GM12864 (cell line): ENCODE measurements around the gene ST7L.

ENCODE experiments used
- DNase-seq: peaks from one replicate; pipeline ENCODE4 v3.0.0-alpha.2; 2011; ENCODE audit warnings: low read depth
- H3K4me3 ChIP-seq: 2 replicates; pipeline ENCODE4 v1.5.1; 2011; ENCODE audit warnings: mild to moderate bottlenecking, low read depth, low read length, control low read depth
- CTCF ChIP-seq: IDR thresholded peaks from 2 replicates; pipeline ENCODE4 v1.5.1; 2011; ENCODE audit warnings: low read depth, mild to moderate bottlenecking, moderate library complexity, low read length, control low read depth, inconsistent platforms; ENCODE audit errors: missing control alignments

The ST7L gene

GRCh38 chr1:112554411-112554810 lies 64.5 kb downstream of the ST7L start:
- no peak for DNase-seq
- no peak for TF ChIP-seq CTCF

DNA sequence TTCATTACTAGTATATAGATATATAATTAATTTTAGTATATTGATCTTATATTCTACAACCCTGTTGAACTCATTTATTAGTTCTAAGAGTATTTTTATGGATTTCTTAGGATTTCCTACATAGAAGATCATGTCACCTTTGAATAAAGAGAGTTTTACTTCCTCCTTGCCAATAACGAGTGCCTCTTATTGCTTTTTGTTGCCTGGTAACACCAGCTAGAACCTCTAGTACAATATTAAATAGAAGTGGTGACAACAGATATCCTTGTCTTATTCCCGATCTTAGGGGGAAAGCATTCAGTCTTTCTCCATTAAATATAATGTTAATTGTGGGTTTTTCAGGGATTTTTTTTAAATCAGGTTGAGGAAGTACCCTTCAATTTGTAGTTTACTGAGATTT lies 69.4 kb downstream of the ST7L start:
- TF ChIP-seq CTCF, result no peak
- DNase-seq, result no peak

More at GRCh38 chr1:112554411-112554810, 64.5 kb downstream of the ST7L start:
- H3K4me3 ChIP-seq, result no peak overlapping the region

DNA sequence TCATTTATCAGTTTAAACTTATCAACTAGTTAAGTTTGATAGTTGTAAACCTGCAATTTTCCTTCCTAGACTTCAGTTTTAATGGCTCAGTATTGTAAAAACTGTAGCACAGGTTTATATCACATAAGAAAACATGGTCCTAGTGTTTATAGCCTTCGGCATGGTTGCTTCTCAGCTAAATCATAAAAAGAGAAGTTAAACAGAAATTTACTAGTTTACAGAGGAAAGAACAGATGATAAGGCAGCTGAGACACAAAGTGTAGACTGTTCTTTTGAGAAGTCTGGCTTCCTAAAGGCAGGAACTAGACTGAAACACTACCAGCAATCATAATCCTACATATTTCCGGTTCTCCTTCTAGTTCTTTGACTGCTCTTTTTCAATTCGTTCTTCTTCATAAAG lies 70.4 kb downstream of the ST7L start:
- no peak for TF ChIP-seq CTCF
- no peak for DNase-seq
- H3K4me3 ChIP-seq, result no peak overlapping the region

More for the DNA sequence above, 69.4 kb downstream of the ST7L start:
- no peak overlapping the region for H3K4me3 ChIP-seq

DNA sequence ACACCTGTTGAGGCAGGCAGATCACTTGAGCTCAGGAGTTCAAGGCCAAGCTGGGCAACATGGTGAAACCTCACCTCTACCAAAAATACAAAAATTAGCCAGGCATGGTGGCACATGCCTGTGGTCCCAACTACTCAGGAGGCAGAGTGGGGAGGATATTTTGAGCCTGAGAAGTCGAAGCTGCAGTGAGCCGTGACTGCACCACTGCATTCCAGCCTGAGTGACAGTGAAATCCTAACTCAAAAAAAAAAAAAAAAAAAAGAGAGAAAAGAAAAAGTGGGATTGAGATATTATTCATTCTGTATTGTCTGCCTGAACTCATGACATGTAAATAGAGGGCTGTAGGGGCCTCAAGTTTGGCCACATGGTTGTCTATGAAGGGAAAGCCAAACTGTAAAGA lies 72.9 kb downstream of the ST7L start:
- TF ChIP-seq CTCF, result no peak
- no peak for DNase-seq
- H3K4me3 ChIP-seq, result no peak overlapping the region

- no peak for DNase-seq
- H3K4me3 ChIP-seq, result no peak overlapping the region
- no peak for TF ChIP-seq CTCF
Observed at GRCh38 chr1:112544751-112545150, 74.2 kb downstream of the ST7L start.

DNA sequence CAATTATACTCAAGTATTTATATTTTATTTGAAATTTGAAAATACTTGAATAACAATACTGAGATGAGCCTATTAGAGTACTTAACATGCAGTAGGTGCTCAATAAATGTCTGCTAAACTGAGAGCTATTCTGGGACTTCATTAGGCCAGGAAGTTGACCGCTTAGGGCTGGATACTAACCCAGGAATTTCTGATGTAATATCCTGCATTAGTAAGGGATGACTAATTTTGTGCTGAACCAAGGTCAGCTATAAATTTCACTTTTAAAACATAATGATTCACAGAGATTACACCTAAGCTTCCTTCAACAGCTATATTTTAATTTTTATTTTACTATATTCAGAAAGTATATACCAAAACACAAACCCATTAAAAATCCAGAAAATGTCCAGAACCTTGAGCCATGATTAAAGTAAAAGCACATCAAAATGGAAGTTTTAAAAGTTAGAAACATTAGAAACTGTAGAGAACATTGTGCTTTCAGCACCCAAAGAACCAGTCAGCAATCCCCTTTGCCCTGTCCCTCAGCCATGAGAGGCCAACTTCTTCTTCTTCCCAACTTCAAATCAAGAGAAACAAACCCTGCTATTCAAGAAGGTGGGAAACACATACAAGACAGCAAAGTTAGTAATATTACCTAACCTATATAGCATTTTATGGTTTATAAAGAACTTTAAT lies 74.8 kb downstream of the ST7L start:
- DNase-seq, result no peak
- H3K4me3 ChIP-seq, result no peak overlapping the region
- TF ChIP-seq CTCF, result no peak
